HepG2 (cell line): ENCODE results near the gene RSPRY1. TPM values are rescaled to one million over a fixed set of nuclear protein-coding genes. Genes with fewer than 3 reads are reported as not detected.

Experiments used
- AGO1 ChIP-seq: fragments of 200-400 bp; formaldehyde crosslinking; IDR thresholded peaks from 2 replicates; pipeline ENCODE4 v1.6.1; 2017; ENCODE audit warnings: mild to moderate bottlenecking, low read depth, low read length, moderate library complexity; ENCODE audit not compliant: poor library complexity, severe bottlenecking
- LCORL ChIP-seq, 2 experiments: fragments of 450-650 bp in 1 of 2; sonication (generic) in 1 of 2; formaldehyde crosslinking in 1 of 2; IDR thresholded peaks; 2 replicates each; pipeline versions ENCODE4 v1.5.0 to v1.6.1; 2017 to 2020; ENCODE audit warnings: antibody characterized with exemption in 1 of 2, missing genetic modification reagents in 1 of 2
- NR0B2 ChIP-seq: sonication (generic); formaldehyde crosslinking; IDR thresholded peaks from 2 replicates; pipeline ENCODE4 v1.4.0; 2020; ENCODE audit warnings: mild to moderate bottlenecking, missing genetic modification reagents
- ONECUT2 ChIP-seq: sonication (generic); formaldehyde crosslinking; IDR thresholded peaks from 2 replicates; pipeline ENCODE4 v1.4.0; 2020; ENCODE audit warnings: missing genetic modification reagents
- RBM39 ChIP-seq: fragments of 200-400 bp; formaldehyde crosslinking; IDR thresholded peaks from one replicate; pipeline ENCODE4 v1.6.1; 2018; ENCODE audit warnings: antibody characterized with exemption, mild to moderate bottlenecking, low read depth, low read length; ENCODE audit not compliant: poor library complexity, severe bottlenecking
- ZNF75D ChIP-seq: sonication (generic); formaldehyde crosslinking; IDR thresholded peaks from 2 replicates; pipeline ENCODE4 v1.8.1; 2023; ENCODE audit warnings: missing genetic modification reagents, mild to moderate bottlenecking, borderline replicate concordance
- ZNF768 ChIP-seq: sonication (generic); formaldehyde crosslinking; IDR thresholded peaks from 2 replicates; pipeline ENCODE4 v1.4.0; 2020; ENCODE audit warnings: missing genetic modification reagents
- ZNF770 ChIP-seq: sonication (generic); formaldehyde crosslinking; IDR thresholded peaks from 2 replicates; pipeline ENCODE4 v1.5.0; 2020; ENCODE audit warnings: mild to moderate bottlenecking, missing genetic modification reagents
- ZNF800 ChIP-seq: sonication (generic); formaldehyde crosslinking; IDR thresholded peaks from 2 replicates; pipeline ENCODE4 v1.4.0; 2020; ENCODE audit warnings: missing genetic modification reagents
- ZNF83 ChIP-seq: sonication (generic); formaldehyde crosslinking; IDR thresholded peaks from 2 replicates; pipeline ENCODE4 v1.4.0; 2020; ENCODE audit warnings: missing genetic modification reagents, mild to moderate bottlenecking, borderline replicate concordance
- polyA plus RNA-seq, 8 experiments: library from polyadenylated mRNA; depleted of rRNA in 3 of 8; stranded (reverse) in 7 of 8; unstranded in 1 of 8; fragments of >200 nt; fragmentation: Illumina TruSeq in 4 of 8; extraction: Trizol in 4 of 8; gene quantifications; 2 replicates each; pipeline versions ENCODE4 v1.2.1 to v1.2.3, GENCODE V29; 2011 to 2016; ENCODE audit warnings: low read depth in 4 of 8, missing spikeins in 1 of 8, mixed read lengths in 1 of 8; ENCODE audit not compliant: insufficient read depth in 1 of 8
- total RNA-seq, 5 experiments: library from RNA; depleted of rRNA; stranded (reverse); fragments of >200 nt; fragmentation: Illumina TruSeq; extraction: Trizol; gene quantifications; 2 replicates each; pipeline ENCODE4 v1.2.3, GENCODE V29; 2016; ENCODE audit warnings: low read depth in 1 of 5
- TF ChIP-seq, protein P1 (sequence below): sonication (generic); formaldehyde crosslinking; IDR thresholded peaks from 2 replicates; pipeline ENCODE4 v1.8.0; 2022; ENCODE audit warnings: mild to moderate bottlenecking, missing genetic modification reagents
- TF ChIP-seq, protein P2 (sequence below): sonication (generic); formaldehyde crosslinking; IDR thresholded peaks from 2 replicates; pipeline ENCODE4 v1.5.0; 2020; ENCODE audit warnings: missing genetic modification reagents
- TF ChIP-seq, protein P3 (sequence below): sonication (generic); formaldehyde crosslinking; IDR thresholded peaks from 2 replicates; pipeline ENCODE4 v1.9.0; 2021; ENCODE audit warnings: mild to moderate bottlenecking, missing genetic modification reagents

Gene RSPRY1
- total and polyA plus RNA-seq, 2 of the 13 experiments (the other 11 are each of a cell fraction or from before 2014, with no cell fraction given), result 53.4 to 61.0 TPM

- TF ChIP-seq LCORL (IDR thresholded peaks at IDR 0.05) (no peak), LCORL (CRISPR knock-in tag; IDR thresholded peaks at IDR 0.05) (peak; percentile 41; the same call in 1 of the 2 replicates), NR0B2 (0 out of 2 replicates have a peak, but pooled peaks have one; percentile 31), RBM39 (no peak), ZNF770 (CRISPR knock-in tag) (peak; percentile 77), AGO1 (peak; percentile 3), ONECUT2 (no peak), ZNF800 (CRISPR knock-in tag) (0 out of 2 replicates have a peak, but pooled peaks have one; percentile 38), ZNF768 (CRISPR knock-in tag) (0 out of 2 replicates have a peak, but pooled peaks have one; percentile 10), ZNF75D (peak; percentile 79; the same call in 1 of the 2 replicates), ZNF83 (CRISPR knock-in tag) (peak; percentile 54; the same call in 1 of the 2 replicates)
- TF ChIP-seq, protein P1, sequence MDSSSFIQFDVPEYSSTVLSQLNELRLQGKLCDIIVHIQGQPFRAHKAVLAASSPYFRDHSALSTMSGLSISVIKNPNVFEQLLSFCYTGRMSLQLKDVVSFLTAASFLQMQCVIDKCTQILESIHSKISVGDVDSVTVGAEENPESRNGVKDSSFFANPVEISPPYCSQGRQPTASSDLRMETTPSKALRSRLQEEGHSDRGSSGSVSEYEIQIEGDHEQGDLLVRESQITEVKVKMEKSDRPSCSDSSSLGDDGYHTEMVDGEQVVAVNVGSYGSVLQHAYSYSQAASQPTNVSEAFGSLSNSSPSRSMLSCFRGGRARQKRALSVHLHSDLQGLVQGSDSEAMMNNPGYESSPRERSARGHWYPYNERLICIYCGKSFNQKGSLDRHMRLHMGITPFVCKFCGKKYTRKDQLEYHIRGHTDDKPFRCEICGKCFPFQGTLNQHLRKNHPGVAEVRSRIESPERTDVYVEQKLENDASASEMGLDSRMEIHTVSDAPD (CRISPR knock-in tag), result 0 out of 2 replicates have a peak, but pooled peaks have one; percentile 28
- TF ChIP-seq, protein P2, sequence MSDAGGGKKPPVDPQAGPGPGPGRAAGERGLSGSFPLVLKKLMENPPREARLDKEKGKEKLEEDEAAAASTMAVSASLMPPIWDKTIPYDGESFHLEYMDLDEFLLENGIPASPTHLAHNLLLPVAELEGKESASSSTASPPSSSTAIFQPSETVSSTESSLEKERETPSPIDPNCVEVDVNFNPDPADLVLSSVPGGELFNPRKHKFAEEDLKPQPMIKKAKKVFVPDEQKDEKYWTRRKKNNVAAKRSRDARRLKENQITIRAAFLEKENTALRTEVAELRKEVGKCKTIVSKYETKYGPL (CRISPR knock-in tag), result no peak
- TF ChIP-seq, protein P3, sequence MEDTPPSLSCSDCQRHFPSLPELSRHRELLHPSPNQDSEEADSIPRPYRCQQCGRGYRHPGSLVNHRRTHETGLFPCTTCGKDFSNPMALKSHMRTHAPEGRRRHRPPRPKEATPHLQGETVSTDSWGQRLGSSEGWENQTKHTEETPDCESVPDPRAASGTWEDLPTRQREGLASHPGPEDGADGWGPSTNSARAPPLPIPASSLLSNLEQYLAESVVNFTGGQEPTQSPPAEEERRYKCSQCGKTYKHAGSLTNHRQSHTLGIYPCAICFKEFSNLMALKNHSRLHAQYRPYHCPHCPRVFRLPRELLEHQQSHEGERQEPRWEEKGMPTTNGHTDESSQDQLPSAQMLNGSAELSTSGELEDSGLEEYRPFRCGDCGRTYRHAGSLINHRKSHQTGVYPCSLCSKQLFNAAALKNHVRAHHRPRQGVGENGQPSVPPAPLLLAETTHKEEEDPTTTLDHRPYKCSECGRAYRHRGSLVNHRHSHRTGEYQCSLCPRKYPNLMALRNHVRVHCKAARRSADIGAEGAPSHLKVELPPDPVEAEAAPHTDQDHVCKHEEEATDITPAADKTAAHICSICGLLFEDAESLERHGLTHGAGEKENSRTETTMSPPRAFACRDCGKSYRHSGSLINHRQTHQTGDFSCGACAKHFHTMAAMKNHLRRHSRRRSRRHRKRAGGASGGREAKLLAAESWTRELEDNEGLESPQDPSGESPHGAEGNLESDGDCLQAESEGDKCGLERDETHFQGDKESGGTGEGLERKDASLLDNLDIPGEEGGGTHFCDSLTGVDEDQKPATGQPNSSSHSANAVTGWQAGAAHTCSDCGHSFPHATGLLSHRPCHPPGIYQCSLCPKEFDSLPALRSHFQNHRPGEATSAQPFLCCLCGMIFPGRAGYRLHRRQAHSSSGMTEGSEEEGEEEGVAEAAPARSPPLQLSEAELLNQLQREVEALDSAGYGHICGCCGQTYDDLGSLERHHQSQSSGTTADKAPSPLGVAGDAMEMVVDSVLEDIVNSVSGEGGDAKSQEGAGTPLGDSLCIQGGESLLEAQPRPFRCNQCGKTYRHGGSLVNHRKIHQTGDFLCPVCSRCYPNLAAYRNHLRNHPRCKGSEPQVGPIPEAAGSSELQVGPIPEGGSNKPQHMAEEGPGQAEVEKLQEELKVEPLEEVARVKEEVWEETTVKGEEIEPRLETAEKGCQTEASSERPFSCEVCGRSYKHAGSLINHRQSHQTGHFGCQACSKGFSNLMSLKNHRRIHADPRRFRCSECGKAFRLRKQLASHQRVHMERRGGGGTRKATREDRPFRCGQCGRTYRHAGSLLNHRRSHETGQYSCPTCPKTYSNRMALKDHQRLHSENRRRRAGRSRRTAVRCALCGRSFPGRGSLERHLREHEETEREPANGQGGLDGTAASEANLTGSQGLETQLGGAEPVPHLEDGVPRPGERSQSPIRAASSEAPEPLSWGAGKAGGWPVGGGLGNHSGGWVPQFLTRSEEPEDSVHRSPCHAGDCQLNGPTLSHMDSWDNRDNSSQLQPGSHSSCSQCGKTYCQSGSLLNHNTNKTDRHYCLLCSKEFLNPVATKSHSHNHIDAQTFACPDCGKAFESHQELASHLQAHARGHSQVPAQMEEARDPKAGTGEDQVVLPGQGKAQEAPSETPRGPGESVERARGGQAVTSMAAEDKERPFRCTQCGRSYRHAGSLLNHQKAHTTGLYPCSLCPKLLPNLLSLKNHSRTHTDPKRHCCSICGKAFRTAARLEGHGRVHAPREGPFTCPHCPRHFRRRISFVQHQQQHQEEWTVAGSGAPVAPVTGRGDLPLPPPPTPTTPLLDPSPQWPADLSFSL (CRISPR knock-in tag), result 0 out of 2 replicates have a peak, but pooled peaks have one; percentile 30
These were observed 97.3 kb downstream of the RSPRY1 start (continued) for GRCh38 chr16:57283214-57283958.
